H1 (cell line): ENCODE data around the gene GNAS. TPM values are rescaled to one million over a fixed set of nuclear protein-coding genes. Genes with fewer than 3 reads are reported as not detected.

Source experiments
- CTCF ChIA-PET: fragments of 300-600 bp; sonication (Branson Sonifier 250); formaldehyde crosslinking; loops from one replicate; lab custom pipeline; 2021; ENCODE audit not compliant: partially characterized antibody; lab: Charles Lee
- POLR2A ChIA-PET: fragments of 300-600 bp; sonication (Branson Sonifier 250); formaldehyde crosslinking; loops from one replicate; lab custom pipeline; 2021; ENCODE audit warnings: inconsistent platforms; ENCODE audit not compliant: partially characterized antibody; lab: Charles Lee
- DNase-seq, 2 experiments: peaks; one replicate each; pipeline versions ENCODE4 v3.0.0 to v3.0.0-alpha.2; 2010 to 2022; ENCODE audit warnings: low spot score in 2 of 2, low read depth in 1 of 2, mixed read lengths in 1 of 2
- FAIRE-seq: peaks from 2 replicates; lab custom pipeline; 2011; peaks lifted over from hg19 to GRCh38; lab: Jason Lieb, UNC
- H2AFZ ChIP-seq: 2 replicates; pipeline ENCODE4 v1.8.1; 2012; ENCODE audit warnings: low read length, inconsistent platforms
- H2AK5ac ChIP-seq: 2 replicates; pipeline ENCODE4 v1.6.1; 2013; ENCODE audit warnings: low read depth, low read length
- H2BK120ac ChIP-seq: replicated peaks from 2 replicates; pipeline ENCODE3; 2013; ENCODE audit warnings: low read depth, low read length, inconsistent platforms
- H2BK12ac ChIP-seq: 2 replicates; pipeline ENCODE4 v1.6.1; 2013; ENCODE audit warnings: low read depth, low read length
- H2BK15ac ChIP-seq: 2 replicates; pipeline ENCODE4 v1.6.1; 2013; ENCODE audit warnings: low read length
- H2BK20ac ChIP-seq: 2 replicates; pipeline ENCODE4 v1.6.1; 2013; ENCODE audit warnings: low read length
- H2BK5ac ChIP-seq: 2 replicates; pipeline ENCODE4 v1.6.1; 2013; ENCODE audit warnings: low read depth, low read length
- H3K14ac ChIP-seq: 2 replicates; pipeline ENCODE4 v1.6.1; 2013; ENCODE audit warnings: inconsistent platforms; ENCODE audit not compliant: insufficient read length
- H3K18ac ChIP-seq: 2 replicates; pipeline ENCODE4 v1.6.1; 2013; ENCODE audit warnings: low read length; ENCODE audit errors: extremely low read depth
- H3K23ac ChIP-seq: 2 replicates; pipeline ENCODE4 v1.6.1; 2013; ENCODE audit warnings: inconsistent platforms; ENCODE audit not compliant: insufficient read length
- H3K23me2 ChIP-seq: 2 replicates; pipeline ENCODE4 v1.6.1; 2013; ENCODE audit warnings: low read depth, low read length
- H3K27ac ChIP-seq: 2 replicates; pipeline ENCODE4 v1.6.1; 2011; ENCODE audit warnings: low read depth, low read length, inconsistent platforms
- H3K27me3 ChIP-seq, 4 experiments: replicated peaks in 1 of 4; 1 replicate in 1 of 4; 2 replicates in 3 of 4; pipeline versions ENCODE4 v1.6.1 to v1.8.1; 2011 to 2013; ENCODE audit warnings: low read length in 3 of 4, mild to moderate bottlenecking in 3 of 4, inconsistent platforms in 2 of 4, mixed read lengths in 2 of 4, moderate library complexity in 1 of 4; ENCODE audit not compliant: control insufficient read depth in 3 of 4, insufficient read depth in 3 of 4; ENCODE audit errors: extremely low read depth in 1 of 4
- H3K36me3 ChIP-seq, 4 experiments: 2 replicates each; pipeline versions ENCODE4 v1.6.1 to v1.8.1; 2011 to 2013; ENCODE audit warnings: mild to moderate bottlenecking in 4 of 4, low read length in 3 of 4, moderate library complexity in 2 of 4, control low read depth in 1 of 4, inconsistent platforms in 1 of 4; ENCODE audit not compliant: insufficient read depth in 4 of 4, control insufficient read depth in 2 of 4
- H3K4ac ChIP-seq: replicated peaks from 2 replicates; pipeline ENCODE3; 2013; ENCODE audit warnings: low read length, low read depth, mixed read lengths, inconsistent platforms; ENCODE audit not compliant: insufficient read length
- H3K4me1 ChIP-seq, 4 experiments: replicated peaks in 1 of 4; 1 replicate in 1 of 4; 2 replicates in 3 of 4; pipeline versions ENCODE4 v1.6.1 to v1.8.1; 2011 to 2013; ENCODE audit warnings: low read length in 3 of 4, inconsistent platforms in 2 of 4, mixed read lengths in 1 of 4; ENCODE audit not compliant: insufficient read depth in 4 of 4, control insufficient read depth in 3 of 4
- H3K4me2 ChIP-seq, 2 experiments: 2 replicates each; pipeline versions ENCODE4 v1.6.1 to v1.8.1; 2011 to 2013; ENCODE audit warnings: low read depth in 2 of 2, low read length in 2 of 2, control low read depth in 1 of 2, inconsistent platforms in 1 of 2, mild to moderate bottlenecking in 1 of 2; ENCODE audit not compliant: insufficient read depth in 1 of 2
- H3K4me3 ChIP-seq, 4 experiments: fragments of 200-600, 300-600 bp in 1 of 4; sonication (generic), shearing (Covaris generic), sonication (Bioruptor Twin) in 1 of 4; 2 replicates each; pipeline versions ENCODE4 v1.5.1 to v1.8.1; 2011 to 2016; ENCODE audit warnings: low read length in 4 of 4, low read depth in 3 of 4, control low read depth in 2 of 4, inconsistent platforms in 2 of 4, mild to moderate bottlenecking in 2 of 4, mixed read lengths in 1 of 4, moderate library complexity in 1 of 4; ENCODE audit not compliant: insufficient read depth in 2 of 4; ENCODE audit errors: extremely low read depth in 1 of 4
- H3K56ac ChIP-seq: replicated peaks from 2 replicates; pipeline ENCODE3; 2013; ENCODE audit warnings: low read depth, mild to moderate bottlenecking, mixed read lengths, low read length, inconsistent platforms; ENCODE audit not compliant: insufficient read length
- H3K79me1 ChIP-seq: 2 replicates; pipeline ENCODE4 v1.6.1; 2013; ENCODE audit warnings: low read depth, low read length, control low read depth
- H3K79me2 ChIP-seq, 2 experiments: 2 replicates each; pipeline versions ENCODE4 v1.6.1 to v1.8.1; 2012 to 2013; ENCODE audit warnings: low read length in 2 of 2, mild to moderate bottlenecking in 2 of 2, inconsistent platforms in 1 of 2; ENCODE audit not compliant: insufficient read depth in 2 of 2, control insufficient read depth in 1 of 2
- H3K9ac ChIP-seq, 4 experiments: replicated peaks in 1 of 4; 1 replicate in 1 of 4; 2 replicates in 3 of 4; pipeline versions ENCODE4 v1.6.1 to v1.8.1; 2011 to 2013; ENCODE audit warnings: low read depth in 3 of 4, low read length in 3 of 4, control low read depth in 2 of 4, mild to moderate bottlenecking in 2 of 4, moderate library complexity in 2 of 4, inconsistent platforms in 1 of 4; ENCODE audit errors: extremely low read depth in 1 of 4
- H3K9me3 ChIP-seq, 2 experiments: 2 replicates each; pipeline versions ENCODE4 v1.6.1 to v1.8.1; 2012 to 2013; ENCODE audit warnings: mild to moderate bottlenecking in 2 of 2, moderate library complexity in 2 of 2, control low read depth in 1 of 2, inconsistent platforms in 1 of 2, low read depth in 1 of 2, low read length in 1 of 2, mixed read lengths in 1 of 2; ENCODE audit not compliant: insufficient read depth in 2 of 2
- H4K20me1 ChIP-seq, 2 experiments: replicated peaks in 1 of 2; 2 replicates each; pipeline versions ENCODE3 to v1.8.1; 2011 to 2013; ENCODE audit warnings: inconsistent platforms in 2 of 2, low read length in 2 of 2, mild to moderate bottlenecking in 1 of 2; ENCODE audit not compliant: insufficient read depth in 2 of 2, control insufficient read depth in 1 of 2
- H4K5ac ChIP-seq: 2 replicates; pipeline ENCODE4 v1.6.1; 2013; ENCODE audit warnings: low read length, low read depth, mixed read lengths, inconsistent platforms; ENCODE audit not compliant: insufficient read length
- H4K8ac ChIP-seq: 2 replicates; pipeline ENCODE4 v1.8.0; 2013; ENCODE audit warnings: mild to moderate bottlenecking, moderate library complexity, low read length, inconsistent platforms; ENCODE audit not compliant: insufficient read depth; ENCODE audit errors: extremely low read depth
- H4K91ac ChIP-seq: replicated peaks from 2 replicates; pipeline ENCODE3; 2013; ENCODE audit warnings: low read length, mixed read lengths, inconsistent platforms; ENCODE audit not compliant: insufficient read length
- RBBP5 ChIP-seq: IDR thresholded peaks from 2 replicates; pipeline ENCODE4 v1.7.1; 2012; ENCODE audit warnings: low read depth, mild to moderate bottlenecking, inconsistent platforms, low read length, moderate library complexity, borderline replicate concordance
- SIRT6 ChIP-seq: IDR thresholded peaks from one replicate; pipeline ENCODE4 v1.7.1; 2012; ENCODE audit warnings: low read length, inconsistent platforms
- SP4 ChIP-seq: IDR thresholded peaks from 2 replicates; pipeline ENCODE4 v1.6.1; 2012; ENCODE audit warnings: low read length, inconsistent platforms
- WGBS, 2 experiments: shearing (Covaris generic) in 1 of 2; methylation state at CpG; one replicate each; pipeline versions ENCODE4 v1.1.6 to v1.1.7; 2013 to 2015; ENCODE audit warnings: low lambda C conversion rate in 2 of 2, mixed read lengths in 2 of 2, inconsistent platforms in 1 of 2, low coverage in 1 of 2, missing lambda C conversion rate in 1 of 2; ENCODE audit not compliant: insufficient replicate concordance in 2 of 2, insufficient coverage in 1 of 2, insufficient read length in 1 of 2; ENCODE audit errors: extremely low coverage in 1 of 2, missing lambda C conversion rate in 1 of 2; 5-methylcytosine and 5-hydroxymethylcytosine counted together
- polyA plus RNA-seq, 7 experiments: library from polyadenylated mRNA; depleted of rRNA in 3 of 7; stranded (reverse) in 5 of 7; unstranded in 2 of 7; fragments of >200 nt in 5 of 7; fragments of 200-250 nt in 2 of 7; gene quantifications; 1 replicate in 5 of 7; 2 replicates in 1 of 7; 4 replicates in 1 of 7; pipeline versions ENCODE4 v1.2.1 to v1.2.3, GENCODE V29; 2011 to 2013; ENCODE audit warnings: missing spikeins in 2 of 7, mixed read lengths in 2 of 7
- total RNA-seq: library from RNA; stranded (reverse); fragmentation: NEBNext Ultra II Directional; extraction: Animal tissue kit (Norgen Biotek cat#: 25700); gene quantifications from 2 replicates; pipeline ENCODE4 v1.2.1, GENCODE V29; 2021

Gene GNAS
- total and polyA plus RNA-seq, 2 of the 8 experiments (the other 6 are each of a cell fraction or from before 2014, with no cell fraction given), result 989 to 1,613 TPM

- Histone ChIP-seq H3K9me3 (no peaks in the 10 kb centered on the region), H2BK120ac (no peak overlapping the region), H2AK5ac (no peak overlapping the region), H3K4me1 (no peaks in the 10 kb centered on the region), H3K56ac (no peak overlapping the region), H3K23me2 (no peaks in the 10 kb centered on the region), H3K79me2 (no peaks in the 10 kb centered on the region), H4K91ac (no peak overlapping the region), H3K36me3 (peaks cover 43 to 63% (median 57%) of the 10 kb centered on the region in 4 experiments), H3K27me3 (no peaks in the 10 kb centered on the region), H3K14ac (no peak overlapping the region), H3K23ac (no peak overlapping the region), H2AFZ (no peak overlapping the region), H2BK5ac (peak overlapping the region; percentile 44; the same call in 1 of the 2 replicates), H3K9ac (no peak overlapping the region), H2BK12ac (no peak overlapping the region), H4K5ac (no peak overlapping the region), H3K79me1 (no peaks in the 10 kb centered on the region; the same call in 1 of the 2 replicates), H4K8ac (no peak overlapping the region), H3K18ac (no peak overlapping the region), H3K4me2 (no peak overlapping the region), H3K4me3 (no peak overlapping the region), H3K4ac (no peak overlapping the region), H2BK15ac (no peak overlapping the region), H4K20me1 (peaks cover 0 to 12% of the 10 kb centered on the region in 2 experiments), H2BK20ac (no peak overlapping the region), H3K27ac (no peak overlapping the region)
- TF ChIP-seq SP4, result no peak
- no peak for TF ChIP-seq RBBP5
- no peak for TF ChIP-seq SIRT6
- WGBS, 2 experiments, result 89% methylated on average over 14 of the region's 14 CpGs; no CpG with 5 or more reads in 1 of the 2 experiments
- CTCF ChIA-PET, result interaction anchor here (1.1 to 1.4 kb wide), 3 partner anchors 31 to 297 kb away, joined by 3 to 5 read pairs (median 4); no protein-coding TSS in a partner anchor
- POLR2A ChIA-PET, result interaction anchor here (1.1 to 2.6 kb wide), 2 partner anchors 13 to 71 kb away, joined by 3 to 11 read pairs; partner anchors contain the start of gene NELFCD
- DNase-seq (no peak), FAIRE-seq (no peak)
These were observed 58.0 kb downstream of the GNAS start for GRCh38 chr20:58910473-58910872.
